LoVo (cell line): ENCODE measurements around the gene SH3BGRL2.
A peak's percentile ranks its signal among the peaks of the same experiment; 100 is the strongest.
"Not testable (repeated sequence)": the region's sequence is repeated elsewhere in the genome, so short reads cannot be mapped to it uniquely, and the experiment has no call there.

Experiments used
- DNase-seq: peaks from one replicate; pipeline ENCODE4 v3.0.0-alpha.2; 2016; ENCODE audit warnings: low spot score

Gene SH3BGRL2

GRCh38 chr6:79614326-79615305, 16.5 kb upstream of the SH3BGRL2 start:
- DNase-seq, result no peak

DNA sequence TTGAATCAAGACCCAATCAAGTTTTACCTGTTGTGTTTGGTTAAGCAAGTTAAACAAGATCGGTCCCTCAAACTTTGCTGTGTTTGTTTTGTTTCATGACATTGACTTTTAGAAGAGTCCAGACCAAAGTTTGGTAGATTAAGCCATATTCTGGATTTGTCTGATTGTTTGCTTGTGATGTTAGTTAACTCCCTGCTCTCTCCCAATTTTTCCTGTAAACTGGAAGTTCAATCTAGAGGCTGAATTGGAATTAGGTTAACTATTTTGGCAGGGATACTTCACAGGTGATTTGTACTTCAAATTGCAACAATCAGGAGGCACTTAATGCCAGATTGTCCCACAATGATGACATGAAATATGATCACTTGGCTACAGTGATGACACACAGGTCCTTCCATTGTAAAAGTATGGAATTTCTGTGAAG, 13.6 kb upstream of the SH3BGRL2 start:
- no peak for DNase-seq

DNA sequence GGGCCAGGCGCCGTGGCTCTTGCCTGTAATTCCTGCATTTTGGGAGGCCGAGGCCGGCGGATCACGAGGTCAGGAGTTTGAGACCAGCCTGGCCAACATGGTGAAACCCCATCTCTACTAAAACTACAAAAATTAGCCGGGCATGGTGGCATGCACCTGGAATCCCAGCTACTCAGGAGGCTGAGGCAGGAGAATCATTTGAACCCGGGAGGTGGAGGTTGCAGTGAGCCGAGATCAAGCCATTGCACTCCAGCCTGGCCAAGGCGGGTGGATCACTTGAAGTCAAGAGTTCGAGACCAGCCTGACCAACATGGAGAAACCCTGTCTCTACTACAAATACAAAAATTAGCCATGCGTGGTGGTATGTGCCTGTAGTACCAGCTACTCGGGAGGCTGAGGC, 12.7 kb upstream of the SH3BGRL2 start:
- DNase-seq, result not testable (repeated sequence)

GRCh38 chr6:79621579-79621978, 9.6 kb upstream of the SH3BGRL2 start:
- no peak for DNase-seq

- DNase-seq, result no peak
Observed at GRCh38 chr6:79622364-79622763, 8.8 kb upstream of the SH3BGRL2 start.

DNA sequence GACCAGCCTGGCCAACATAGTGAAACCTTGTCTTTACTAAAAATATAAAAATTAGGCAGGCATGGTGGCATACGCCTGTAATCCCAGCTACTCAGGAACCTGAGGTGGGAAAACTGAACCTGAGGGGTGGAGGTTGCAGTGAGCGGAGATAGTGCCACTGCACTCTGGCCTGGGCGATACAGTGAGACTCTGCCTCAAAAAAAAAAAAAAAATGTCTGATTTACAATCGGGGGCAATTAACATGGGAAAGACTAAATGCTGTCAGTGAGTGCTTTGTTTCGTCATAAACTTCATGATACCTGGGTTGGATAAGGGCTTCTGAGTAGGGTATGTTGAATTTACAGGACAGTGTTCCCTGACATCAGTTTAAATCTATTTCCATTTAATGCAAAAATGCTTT, 8.0 kb upstream of the SH3BGRL2 start:
- DNase-seq, result no peak

GRCh38 chr6:79625746-79626145, 5.4 kb upstream of the SH3BGRL2 start:
- no peak for DNase-seq

- DNase-seq, result no peak
Observed at GRCh38 chr6:79626811-79627210, 4.3 kb upstream of the SH3BGRL2 start.

DNA sequence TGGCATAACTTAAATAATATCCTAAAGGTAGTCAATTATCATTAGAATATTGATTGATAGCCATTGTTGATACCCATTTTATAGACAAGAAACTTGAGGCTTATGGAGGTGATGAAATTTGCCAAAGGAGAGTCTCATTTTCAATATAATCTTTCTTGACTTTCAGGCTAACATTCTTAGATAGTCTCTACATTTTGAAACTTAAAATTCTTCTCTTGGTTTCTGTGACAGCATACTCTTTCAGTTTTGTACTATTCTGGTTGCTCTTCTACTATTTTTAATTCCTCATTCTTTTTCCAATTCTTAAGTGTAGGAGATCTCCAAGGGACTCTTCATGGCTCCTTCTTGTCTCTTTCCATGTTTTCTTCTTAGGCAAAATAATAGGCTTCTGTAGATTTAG, 3.7 kb upstream of the SH3BGRL2 start:
- no peak for DNase-seq

GRCh38 chr6:79628466-79629288, 2.5 kb upstream of the SH3BGRL2 start:
- DNase-seq, result no peak

DNA sequence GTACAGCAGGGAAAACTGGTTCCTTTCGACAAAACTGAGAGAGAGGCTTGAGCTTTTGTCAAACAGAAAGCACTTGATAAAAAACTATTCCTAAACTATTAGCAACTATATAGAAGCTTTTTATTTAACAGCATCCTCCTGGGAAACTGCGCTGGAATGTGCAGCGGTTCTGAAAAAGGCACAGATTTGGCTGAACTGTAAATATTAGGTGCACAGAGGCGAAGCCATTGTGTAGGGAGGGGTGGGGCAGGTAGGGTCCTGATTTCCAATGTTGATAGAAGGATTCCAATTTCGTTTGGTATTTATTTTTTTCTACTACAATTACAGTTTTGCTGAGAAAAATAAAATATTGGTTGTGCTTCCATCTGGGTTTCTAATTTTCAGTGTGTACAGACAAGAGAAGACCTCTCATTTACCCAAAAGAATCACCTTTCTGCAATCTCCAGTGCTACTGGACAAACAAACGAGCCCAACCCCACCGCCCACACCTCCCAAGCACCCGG, 698 bp upstream of the SH3BGRL2 start:
- DNase-seq, result no peak

GRCh38 chr6:79631693-79632172, 604 bp downstream of the SH3BGRL2 start:
- DNase-seq, result peak; percentile 12

DNA sequence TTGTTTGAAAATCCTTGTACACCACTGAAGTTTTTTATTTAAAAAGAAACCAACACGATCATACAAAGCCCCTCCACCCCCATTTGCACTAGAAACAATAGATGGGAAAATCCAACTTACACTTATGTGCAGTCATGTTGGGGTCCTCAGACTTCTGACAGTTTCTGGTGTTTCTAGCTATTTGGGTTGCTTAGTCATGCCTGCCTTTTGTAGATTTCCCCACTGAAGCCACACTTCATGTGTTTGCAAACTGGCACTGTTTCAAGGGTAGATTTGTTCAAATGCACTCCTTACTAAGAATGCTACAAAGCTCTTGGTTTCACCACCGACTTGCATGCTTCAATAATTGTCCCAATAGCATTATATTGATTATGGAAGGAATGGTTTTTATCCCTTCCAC, 1.5 kb downstream of the SH3BGRL2 start:
- DNase-seq, result no peak

GRCh38 chr6:79634491-79635231, 3.5 kb downstream of the SH3BGRL2 start:
- DNase-seq, result no peak

- DNase-seq, result no peak
Observed at GRCh38 chr6:79635232-79635543, 4.1 kb downstream of the SH3BGRL2 start.

- DNase-seq, result no peak
Observed at GRCh38 chr6:79636673-79637072, 5.5 kb downstream of the SH3BGRL2 start.

GRCh38 chr6:79640146-79641111, 9.3 kb downstream of the SH3BGRL2 start:
- no peak for DNase-seq

- DNase-seq, result no peak
Observed at GRCh38 chr6:79646006-79646405, 14.9 kb downstream of the SH3BGRL2 start.

- no peak for DNase-seq
Observed at GRCh38 chr6:79646561-79646960, 15.4 kb downstream of the SH3BGRL2 start.

GRCh38 chr6:79647741-79648140, 16.6 kb downstream of the SH3BGRL2 start:
- DNase-seq, result no peak

GRCh38 chr6:79648328-79648727, 17.2 kb downstream of the SH3BGRL2 start:
- DNase-seq, result no peak
